Ovary (tissue), 3 donors: ENCODE results near the gene ADGRE3.

Experiments
- CTCF ChIP-seq, 3 donors: fragments of 450-650 bp in 2 of 3; fragments of 200-600 bp in 1 of 3; IDR thresholded peaks; one replicate each; pipeline versions ENCODE4 v1.5.1 to v1.8.0; 2016 to 2022; ENCODE audit warnings: antibody characterized with exemption in 3 of 3, mild to moderate bottlenecking in 1 of 3
- EP300 ChIP-seq: sonication (generic); formaldehyde crosslinking; IDR thresholded peaks from one replicate; pipeline ENCODE4 v1.6.1; 2017; ENCODE audit warnings: antibody characterized with exemption
- POLR2A ChIP-seq: fragments of 450-650 bp; IDR thresholded peaks from one replicate; pipeline ENCODE4 v1.6.1; 2017; ENCODE audit warnings: antibody characterized with exemption, mild to moderate bottlenecking, moderate library complexity
- donor health status: DM: no; HTN: no; CAD: no.

DNA sequence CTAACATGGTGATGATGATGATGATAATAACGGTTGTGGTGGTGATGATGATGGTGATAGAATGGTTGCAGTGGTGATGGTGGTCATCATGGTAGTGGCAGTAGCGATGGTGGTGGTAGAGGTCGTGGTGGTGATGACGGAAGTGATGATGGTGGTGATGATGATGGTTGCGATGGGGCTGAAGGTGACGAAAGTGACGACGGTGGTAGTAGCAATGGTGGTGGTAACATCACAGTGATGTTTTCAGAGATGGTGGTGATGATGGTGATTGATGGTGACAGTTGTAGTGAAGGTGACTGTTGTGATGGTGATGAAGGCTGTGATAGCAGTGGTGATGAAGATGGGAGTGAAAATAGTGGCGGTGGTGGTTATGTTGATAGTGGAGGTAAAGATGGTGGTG, 3.6 kb upstream of the ADGRE3 start:
- TF ChIP-seq POLR2A (no peak), CTCF (IDR thresholded peaks at IDR 0.05) (no peak), EP300 (no peak)
